OCI-LY1 (cell line): ENCODE results near the gene TOP2A.
"Not testable (repeated sequence)": the region's sequence is repeated elsewhere in the genome, so short reads cannot be mapped to it uniquely, and the experiment has no call there.

Source experiments
- H2AFZ ChIP-seq: fragments of 200-600 bp; sonication (generic), shearing (Covaris generic); 2 replicates; pipeline ENCODE4 v1.6.0; 2014; ENCODE audit warnings: antibody characterized with exemption, mild to moderate bottlenecking, low read length
- H3F3A ChIP-seq: fragments of 200-600 bp; sonication (generic), shearing (Covaris generic); 2 replicates; pipeline ENCODE4 v1.6.0; 2014; ENCODE audit warnings: mild to moderate bottlenecking, antibody characterized with exemption, low read length, moderate library complexity; ENCODE audit not compliant: insufficient read depth
- H3K27ac ChIP-seq: fragments of 200-600 bp; sonication (generic); 2 replicates; pipeline ENCODE4 v1.5.1; 2014; ENCODE audit warnings: low read length, mixed run types, mild to moderate bottlenecking, low read depth; ENCODE audit not compliant: poor library complexity, severe bottlenecking
- H3K27me3 ChIP-seq: fragments of 200-600 bp; sonication (generic); 2 replicates; pipeline ENCODE4 v1.6.0; 2014; ENCODE audit warnings: antibody characterized with exemption, mild to moderate bottlenecking, low read length, moderate library complexity; ENCODE audit not compliant: insufficient read depth
- H3K36me3 ChIP-seq: fragments of 200-600 bp; sonication (generic); 2 replicates; pipeline ENCODE4 v1.6.1; 2014; ENCODE audit warnings: mild to moderate bottlenecking, antibody characterized with exemption, low read length, moderate library complexity, mixed read lengths; ENCODE audit not compliant: insufficient read depth
- H3K4me1 ChIP-seq: fragments of 200-600 bp; sonication (generic); 2 replicates; pipeline ENCODE4 v1.5.1; 2014; ENCODE audit warnings: mild to moderate bottlenecking, low read length, moderate library complexity; ENCODE audit not compliant: insufficient read depth, severe bottlenecking
- H3K4me2 ChIP-seq: fragments of 200-600 bp; sonication (generic), shearing (Covaris generic); 2 replicates; pipeline ENCODE4 v1.6.1; 2014; ENCODE audit warnings: low read length
- H3K4me3 ChIP-seq: fragments of 200-600 bp; sonication (generic); 2 replicates; pipeline ENCODE4 v1.5.1; 2014; ENCODE audit warnings: low read length, low read depth, mild to moderate bottlenecking, mixed read lengths; ENCODE audit not compliant: poor library complexity, severe bottlenecking
- H3K79me2 ChIP-seq: fragments of 200-600 bp; shearing (Covaris generic); 2 replicates; pipeline ENCODE4 v1.6.1; 2016; ENCODE audit warnings: mixed run types, low read length, mixed read lengths; ENCODE audit not compliant: insufficient read depth
- H3K9ac ChIP-seq: fragments of 200-600 bp; sonication (generic), shearing (Covaris generic); 2 replicates; pipeline ENCODE4 v1.6.1; 2014; ENCODE audit warnings: mild to moderate bottlenecking, low read length, mixed read lengths
- H3K9me2 ChIP-seq: fragments of 200-600 bp; sonication (generic), shearing (Covaris generic); 2 replicates; pipeline ENCODE4 v1.6.1; 2014; ENCODE audit warnings: low read depth, mild to moderate bottlenecking, low read length, mixed read lengths
- H3K9me3 ChIP-seq: fragments of 200-600 bp; shearing (Covaris generic); 2 replicates; pipeline ENCODE4 v1.6.1; 2014; ENCODE audit warnings: low read length, mixed read lengths
- H4K20me1 ChIP-seq: fragments of 200-600 bp; sonication (generic), shearing (Covaris generic); 2 replicates; pipeline ENCODE4 v1.6.0; 2016; ENCODE audit warnings: mild to moderate bottlenecking, low read length; ENCODE audit not compliant: insufficient read depth
- EZH2 ChIP-seq: fragments of 200-600 bp; sonication (generic), shearing (Covaris generic); IDR thresholded peaks from 2 replicates; pipeline ENCODE4 v1.8.0; 2017; ENCODE audit warnings: borderline replicate concordance, mixed run types, mild to moderate bottlenecking, antibody characterized with exemption, low read length, moderate library complexity, mixed read lengths
- TF ChIP-seq, protein P1 (sequence below): fragments of 200-600 bp; sonication (generic), shearing (Covaris generic); IDR thresholded peaks from 2 replicates; pipeline ENCODE4 v1.5.1; 2017; ENCODE audit warnings: mild to moderate bottlenecking, antibody characterized with exemption, low read length, moderate library complexity, mixed read lengths

The TOP2A gene

DNA sequence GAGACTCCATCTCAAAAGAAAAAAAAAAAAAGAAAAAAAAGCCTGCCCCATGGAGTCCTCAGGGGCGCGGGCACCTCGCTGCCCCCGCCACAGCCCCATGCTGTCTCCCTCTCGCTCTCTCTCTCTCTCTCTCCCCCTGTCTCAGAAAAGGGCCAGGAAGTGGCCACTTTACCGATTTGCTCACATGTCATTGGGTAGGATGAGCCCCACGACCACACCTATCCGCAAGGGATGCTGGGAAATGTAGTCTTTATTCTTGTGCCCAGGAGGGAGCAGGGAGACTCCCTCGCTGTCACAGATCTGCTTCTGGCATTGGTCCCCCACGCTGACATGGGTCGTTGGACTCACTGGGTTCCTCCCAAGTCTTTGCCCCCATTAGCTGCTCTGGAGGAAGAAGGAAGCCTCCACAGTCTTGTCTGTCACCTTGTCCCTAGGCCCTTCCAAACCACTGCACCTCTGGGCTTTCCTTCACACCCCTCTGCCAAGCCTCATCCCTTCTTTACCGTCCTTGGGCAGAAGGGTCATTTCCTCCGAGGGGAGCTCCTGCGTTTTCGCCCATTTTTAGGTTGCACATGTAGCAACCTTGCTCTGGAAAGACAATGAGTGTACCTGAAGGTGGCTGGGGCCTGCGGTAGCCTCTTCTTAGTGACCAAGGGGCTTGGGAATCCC, 46.3 kb downstream of the TOP2A start:
- Histone ChIP-seq H3K79me2 (no peaks in the 10 kb centered on the region), H3K9ac (no peak overlapping the region), H3K27ac (no peak overlapping the region), H2AFZ (no peak overlapping the region), H3F3A (no peaks in the 10 kb centered on the region), H3K4me2 (peak overlapping the region; percentile 25; the same call in 1 of the 2 replicates), H3K4me1 (no peaks in the 10 kb centered on the region), H3K4me3 (no peak overlapping the region), H3K36me3 (no peaks in the 10 kb centered on the region; the same call in 1 of the 2 replicates), H3K9me3 (0 out of 2 replicates have a peak, but pooled peaks cover 4% of the 10 kb centered on the region), H4K20me1 (no peaks in the 10 kb centered on the region), H3K27me3 (no peaks in the 10 kb centered on the region; the same call in 1 of the 2 replicates), H3K9me2 (no peaks in the 10 kb centered on the region)
- TF ChIP-seq, protein P1, sequence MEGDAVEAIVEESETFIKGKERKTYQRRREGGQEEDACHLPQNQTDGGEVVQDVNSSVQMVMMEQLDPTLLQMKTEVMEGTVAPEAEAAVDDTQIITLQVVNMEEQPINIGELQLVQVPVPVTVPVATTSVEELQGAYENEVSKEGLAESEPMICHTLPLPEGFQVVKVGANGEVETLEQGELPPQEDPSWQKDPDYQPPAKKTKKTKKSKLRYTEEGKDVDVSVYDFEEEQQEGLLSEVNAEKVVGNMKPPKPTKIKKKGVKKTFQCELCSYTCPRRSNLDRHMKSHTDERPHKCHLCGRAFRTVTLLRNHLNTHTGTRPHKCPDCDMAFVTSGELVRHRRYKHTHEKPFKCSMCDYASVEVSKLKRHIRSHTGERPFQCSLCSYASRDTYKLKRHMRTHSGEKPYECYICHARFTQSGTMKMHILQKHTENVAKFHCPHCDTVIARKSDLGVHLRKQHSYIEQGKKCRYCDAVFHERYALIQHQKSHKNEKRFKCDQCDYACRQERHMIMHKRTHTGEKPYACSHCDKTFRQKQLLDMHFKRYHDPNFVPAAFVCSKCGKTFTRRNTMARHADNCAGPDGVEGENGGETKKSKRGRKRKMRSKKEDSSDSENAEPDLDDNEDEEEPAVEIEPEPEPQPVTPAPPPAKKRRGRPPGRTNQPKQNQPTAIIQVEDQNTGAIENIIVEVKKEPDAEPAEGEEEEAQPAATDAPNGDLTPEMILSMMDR: no peak
- TF ChIP-seq EZH2: no peak

DNA sequence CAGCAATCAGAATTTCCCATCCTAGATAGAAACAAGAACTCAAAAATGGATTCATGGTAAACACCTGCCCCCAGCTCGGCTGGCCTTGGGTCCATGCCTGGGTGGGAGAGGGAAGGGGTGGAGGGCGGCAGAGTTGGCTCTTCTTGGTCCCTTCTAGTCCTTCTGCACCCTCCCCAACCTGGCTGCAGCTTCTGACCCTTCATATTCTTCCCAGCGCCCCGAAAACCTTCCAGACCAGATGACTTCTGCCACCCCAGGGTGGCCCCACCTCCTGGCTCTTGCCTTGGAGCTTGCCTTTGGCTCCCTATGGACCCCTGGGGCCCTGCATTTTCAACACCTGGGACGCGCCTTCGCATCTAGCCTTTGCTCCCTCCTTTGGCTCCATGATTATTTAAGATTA, 47.8 kb downstream of the TOP2A start:
- Histone ChIP-seq H4K20me1 (no peaks in the 10 kb centered on the region), H3K4me1 (no peaks in the 10 kb centered on the region), H3K36me3 (no peaks in the 10 kb centered on the region; the same call in 1 of the 2 replicates), H3K27me3 (no peaks in the 10 kb centered on the region), H3K9ac (no peak overlapping the region), H3F3A (no peaks in the 10 kb centered on the region), H3K4me3 (no peak overlapping the region), H3K79me2 (no peaks in the 10 kb centered on the region), H3K9me3 (0 out of 2 replicates have a peak, but pooled peaks cover 4% of the 10 kb centered on the region), H2AFZ (no peak overlapping the region), H3K27ac (no peak overlapping the region), H3K4me2 (no peak overlapping the region), H3K9me2 (no peaks in the 10 kb centered on the region)
- TF ChIP-seq, protein P1: no peak
- no peak for TF ChIP-seq EZH2

DNA sequence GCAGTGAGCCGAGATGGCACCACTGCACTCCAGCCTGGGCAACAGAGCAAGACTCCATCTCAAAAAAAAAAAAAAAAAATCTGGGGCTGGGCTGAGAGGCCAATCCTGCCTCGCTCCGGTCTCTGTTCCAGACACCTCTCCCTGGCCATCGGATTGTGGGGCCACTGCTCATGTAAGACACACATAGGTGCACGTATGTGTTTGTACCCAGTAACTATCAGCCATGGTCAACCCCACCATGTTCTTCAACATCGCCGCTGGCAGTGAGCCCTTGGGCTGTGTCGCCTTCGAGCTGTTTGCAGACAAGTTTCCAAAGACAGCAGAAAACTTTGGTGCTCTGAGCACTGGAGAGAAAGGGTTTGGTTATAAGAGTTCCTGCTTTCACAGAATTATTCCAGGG, 50.0 kb downstream of the TOP2A start:
- not testable (repeated sequence) for H3K9me2 ChIP-seq, H3K27ac ChIP-seq, H3K4me1 ChIP-seq, H3K27me3 ChIP-seq, H3K9me3 ChIP-seq, H3K9ac ChIP-seq, H4K20me1 ChIP-seq, H3K4me2 ChIP-seq, H3F3A ChIP-seq, H3K36me3 ChIP-seq, H3K4me3 ChIP-seq, H2AFZ ChIP-seq, H3K79me2 ChIP-seq
